ENCODE results near the gene NDFIP2.

NDFIP2 gene

GRCh38 chr13:79492918-79493594 lies 12.1 kb downstream of the NDFIP2 start:
- DNase-seq (ENCODE audit: low read depth, low spot score), result no peak
- no peak overlapping the region for H3K9ac ChIP-seq (ENCODE audit: insufficient read length, low read depth)
- no peaks in the 10 kb centered on the region for H3K27me3 ChIP-seq (ENCODE audit: insufficient read depth, insufficient read length)
- TF ChIP-seq ZNF274 (IDR thresholded peaks at IDR 0.05; ENCODE audit: low read depth, low read length), result no peak
- no peak for TF ChIP-seq YY1 (IDR thresholded peaks at IDR 0.05; ENCODE audit: insufficient read depth, insufficient read length)
- no peaks in the 10 kb centered on the region for H3K36me3 ChIP-seq (ENCODE audit: insufficient read depth, insufficient read length, low read length)
- no peaks in the 10 kb centered on the region for H3K4me1 ChIP-seq (ENCODE audit: insufficient read depth, insufficient read length)
- no peak overlapping the region for H3K4me3 ChIP-seq (ENCODE audit: insufficient read length, low read depth)
- no peaks in the 10 kb centered on the region for H3K9me3 ChIP-seq (ENCODE audit: insufficient read depth, low read length)

GRCh38 chr13:79496188-79496587 lies 15.2 kb downstream of the NDFIP2 start:
- no peak overlapping the region for H3K4me3 ChIP-seq (ENCODE audit: insufficient read length, low read depth)
- no peak for DNase-seq (ENCODE audit: low read depth, low spot score)
- H3K9me3 ChIP-seq (ENCODE audit: insufficient read depth, low read length), result no peaks in the 10 kb centered on the region
- H3K36me3 ChIP-seq (ENCODE audit: insufficient read depth, insufficient read length, low read length), result no peaks in the 10 kb centered on the region
- no peaks in the 10 kb centered on the region for H3K27me3 ChIP-seq (ENCODE audit: insufficient read depth, insufficient read length)
- H3K9ac ChIP-seq (ENCODE audit: insufficient read length, low read depth), result no peak overlapping the region
- TF ChIP-seq ZNF274 (IDR thresholded peaks at IDR 0.05; ENCODE audit: low read depth, low read length), result no peak
- TF ChIP-seq YY1 (IDR thresholded peaks at IDR 0.05; ENCODE audit: insufficient read depth, insufficient read length), result no peak
- no peak for TF ChIP-seq SUZ12 (IDR thresholded peaks at IDR 0.05; ENCODE audit: extremely low read depth, insufficient read depth, insufficient read length)
- H3K4me1 ChIP-seq (ENCODE audit: insufficient read depth, insufficient read length), result no peaks in the 10 kb centered on the region

- Histone ChIP-seq H3K4me3 (ENCODE audit: insufficient read length, low read depth) (no peak overlapping the region), H3K36me3 (ENCODE audit: insufficient read depth, insufficient read length, low read length) (no peaks in the 10 kb centered on the region), H3K4me1 (ENCODE audit: insufficient read depth, insufficient read length) (no peaks in the 10 kb centered on the region), H3K9ac (ENCODE audit: insufficient read length, low read depth) (no peak overlapping the region), H3K27me3 (ENCODE audit: insufficient read depth, insufficient read length) (no peaks in the 10 kb centered on the region), H3K9me3 (ENCODE audit: insufficient read depth, low read length) (no peaks in the 10 kb centered on the region)
- no peak for DNase-seq (ENCODE audit: low read depth, low spot score)
- TF ChIP-seq YY1 (IDR thresholded peaks at IDR 0.05; ENCODE audit: insufficient read depth, insufficient read length) (no peak), ZNF274 (IDR thresholded peaks at IDR 0.05; ENCODE audit: low read depth, low read length) (no peak), SUZ12 (IDR thresholded peaks at IDR 0.05; ENCODE audit: extremely low read depth, insufficient read depth, insufficient read length) (no peak)
Observed at GRCh38 chr13:79497064-79497463, 16.1 kb downstream of the NDFIP2 start.

- Histone ChIP-seq H3K27me3 (ENCODE audit: insufficient read depth, insufficient read length) (no peaks in the 10 kb centered on the region), H3K4me1 (ENCODE audit: insufficient read depth, insufficient read length) (no peaks in the 10 kb centered on the region)
- DNase-seq (ENCODE audit: low read depth, low spot score), result no peak
Observed at GRCh38 chr13:79497852-79498251, 16.9 kb downstream of the NDFIP2 start.

DNA sequence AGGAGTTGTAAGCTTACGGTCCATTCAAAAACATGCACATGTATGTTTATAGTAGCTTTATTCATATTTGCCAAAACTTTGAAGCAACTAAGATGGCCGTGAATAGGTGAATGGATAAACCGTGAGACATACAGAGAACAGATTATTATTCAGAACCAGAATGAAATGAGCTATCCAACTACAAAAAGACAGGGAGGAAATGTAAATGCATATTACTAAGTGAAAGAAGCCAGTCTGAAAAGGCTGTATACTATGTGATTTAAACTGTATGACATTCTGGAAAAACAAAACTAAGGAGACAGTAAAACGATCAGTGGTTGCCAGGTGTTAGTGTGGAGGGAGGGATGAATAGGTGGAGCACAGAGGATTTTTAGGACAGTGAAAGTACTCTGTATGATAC lies 19.9 kb downstream of the NDFIP2 start:
- no peak overlapping the region for H3K4me3 ChIP-seq (ENCODE audit: insufficient read length, low read depth)

More at GRCh38 chr13:79497852-79498251, 16.9 kb downstream of the NDFIP2 start:
- H3K36me3 ChIP-seq (ENCODE audit: insufficient read depth, insufficient read length, low read length), result no peaks in the 10 kb centered on the region
- no peak overlapping the region for H3K4me3 ChIP-seq (ENCODE audit: insufficient read length, low read depth)
- H3K9me3 ChIP-seq (ENCODE audit: insufficient read depth, low read length), result no peaks in the 10 kb centered on the region
- TF ChIP-seq ZNF274 (IDR thresholded peaks at IDR 0.05; ENCODE audit: low read depth, low read length) (no peak), YY1 (IDR thresholded peaks at IDR 0.05; ENCODE audit: insufficient read depth, insufficient read length) (no peak), SUZ12 (IDR thresholded peaks at IDR 0.05; ENCODE audit: extremely low read depth, insufficient read depth, insufficient read length) (no peak)
- no peak overlapping the region for H3K9ac ChIP-seq (ENCODE audit: insufficient read length, low read depth)

DNA sequence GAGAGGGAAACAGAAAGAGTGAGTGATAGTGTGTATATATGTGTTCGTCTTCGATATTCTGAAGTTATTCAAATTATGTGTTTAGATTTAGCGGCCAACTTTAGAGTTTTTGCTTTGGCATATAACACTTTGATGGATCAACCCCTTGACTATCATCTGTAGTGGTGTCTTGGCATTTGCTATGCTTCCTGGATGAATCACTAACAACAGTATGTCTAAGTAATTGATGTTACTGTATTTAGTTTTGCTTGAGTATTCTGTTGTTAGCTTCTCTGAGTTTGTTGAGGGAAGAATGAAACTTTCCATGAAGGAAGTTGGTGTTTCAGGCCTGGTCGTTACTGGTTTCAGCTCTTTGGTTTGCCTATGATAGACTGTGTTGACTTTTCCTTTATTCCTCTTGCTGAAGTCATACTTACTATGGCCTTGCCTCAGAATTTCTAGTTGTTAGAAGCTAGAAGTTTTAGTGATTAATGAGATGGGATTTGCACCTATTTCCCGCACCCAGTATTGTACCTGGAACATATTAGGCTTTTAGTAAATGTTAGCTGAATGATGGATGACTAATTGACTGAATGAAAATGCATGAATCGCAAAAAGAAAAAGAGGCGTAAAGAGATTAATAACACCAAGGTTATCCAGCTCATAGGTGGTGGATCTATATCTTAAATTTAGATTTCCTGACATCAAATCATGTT lies 20.7 kb downstream of the NDFIP2 start:
- Histone ChIP-seq H3K9me3 (ENCODE audit: insufficient read depth, low read length) (no peaks in the 10 kb centered on the region), H3K4me3 (ENCODE audit: insufficient read length, low read depth) (no peak overlapping the region), H3K27me3 (ENCODE audit: insufficient read depth, insufficient read length) (no peaks in the 10 kb centered on the region), H3K36me3 (ENCODE audit: insufficient read depth, insufficient read length, low read length) (no peaks in the 10 kb centered on the region), H3K9ac (ENCODE audit: insufficient read length, low read depth) (no peak overlapping the region), H3K4me1 (ENCODE audit: insufficient read depth, insufficient read length) (no peaks in the 10 kb centered on the region)
- DNase-seq (ENCODE audit: low read depth, low spot score), result no peak
- TF ChIP-seq YY1 (IDR thresholded peaks at IDR 0.05; ENCODE audit: insufficient read depth, insufficient read length) (no peak), SUZ12 (IDR thresholded peaks at IDR 0.05; ENCODE audit: extremely low read depth, insufficient read depth, insufficient read length) (no peak), ZNF274 (IDR thresholded peaks at IDR 0.05; ENCODE audit: low read depth, low read length) (no peak)

More for the DNA sequence above, 19.9 kb downstream of the NDFIP2 start:
- TF ChIP-seq YY1 (IDR thresholded peaks at IDR 0.05; ENCODE audit: insufficient read depth, insufficient read length) (no peak), SUZ12 (IDR thresholded peaks at IDR 0.05; ENCODE audit: extremely low read depth, insufficient read depth, insufficient read length) (no peak), ZNF274 (IDR thresholded peaks at IDR 0.05; ENCODE audit: low read depth, low read length) (no peak)
- no peaks in the 10 kb centered on the region for H3K4me1 ChIP-seq (ENCODE audit: insufficient read depth, insufficient read length)
- no peaks in the 10 kb centered on the region for H3K27me3 ChIP-seq (ENCODE audit: insufficient read depth, insufficient read length)
- no peak for DNase-seq (ENCODE audit: low read depth, low spot score)
- no peak overlapping the region for H3K9ac ChIP-seq (ENCODE audit: insufficient read length, low read depth)
- H3K36me3 ChIP-seq (ENCODE audit: insufficient read depth, insufficient read length, low read length), result no peaks in the 10 kb centered on the region
- no peaks in the 10 kb centered on the region for H3K9me3 ChIP-seq (ENCODE audit: insufficient read depth, low read length)

DNA sequence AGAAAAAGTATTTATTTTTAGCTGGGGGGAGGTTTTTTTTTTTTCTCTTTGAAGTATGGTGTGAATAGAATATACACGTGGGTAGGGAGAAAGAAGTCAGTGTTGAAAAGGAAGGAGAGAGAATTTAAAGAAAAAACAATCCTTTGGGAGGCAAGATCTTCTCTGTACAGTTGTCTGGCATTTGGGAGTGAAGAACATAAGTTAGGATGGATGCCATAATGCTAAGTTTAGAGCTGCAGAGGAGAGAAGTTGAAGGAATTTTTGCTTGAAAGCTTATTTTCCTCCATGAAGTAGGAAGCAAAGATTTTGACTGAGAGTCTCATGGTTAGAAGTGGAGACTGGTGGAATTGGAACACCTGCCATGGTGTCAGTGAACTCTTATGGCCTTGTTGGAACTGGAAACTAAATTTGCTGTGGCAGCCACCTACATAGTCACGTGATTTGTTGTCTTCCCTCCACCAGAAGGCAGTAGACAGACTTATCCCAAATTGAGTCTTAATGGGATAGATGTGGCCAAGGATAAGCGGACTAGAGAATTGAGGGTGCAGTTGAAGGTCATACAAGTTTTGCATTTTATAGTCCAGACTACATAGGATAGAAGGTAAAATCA lies 22.0 kb downstream of the NDFIP2 start:
- H3K4me3 ChIP-seq (ENCODE audit: insufficient read length, low read depth), result no peak overlapping the region
- no peaks in the 10 kb centered on the region for H3K36me3 ChIP-seq (ENCODE audit: insufficient read depth, insufficient read length, low read length)
- no peaks in the 10 kb centered on the region for H3K9me3 ChIP-seq (ENCODE audit: insufficient read depth, low read length)
- TF ChIP-seq ZNF274 (IDR thresholded peaks at IDR 0.05; ENCODE audit: low read depth, low read length) (no peak), YY1 (IDR thresholded peaks at IDR 0.05; ENCODE audit: insufficient read depth, insufficient read length) (no peak), SUZ12 (IDR thresholded peaks at IDR 0.05; ENCODE audit: extremely low read depth, insufficient read depth, insufficient read length) (no peak)
- no peaks in the 10 kb centered on the region for H3K27me3 ChIP-seq (ENCODE audit: insufficient read depth, insufficient read length)
- no peak overlapping the region for H3K9ac ChIP-seq (ENCODE audit: insufficient read length, low read depth)
- no peak for DNase-seq (ENCODE audit: low read depth, low spot score)
- H3K4me1 ChIP-seq (ENCODE audit: insufficient read depth, insufficient read length), result no peaks in the 10 kb centered on the region

Data from NT2/D1 (cell line).